Measurements from ENCODE around the gene DOCK9. TPM values are rescaled to one million over a fixed set of nuclear protein-coding genes. Genes with fewer than 3 reads are reported as not detected.

The DOCK9 gene
- total and polyA plus RNA-seq, 4 donors: 48.8 to 193 (median 133) TPM

DNA sequence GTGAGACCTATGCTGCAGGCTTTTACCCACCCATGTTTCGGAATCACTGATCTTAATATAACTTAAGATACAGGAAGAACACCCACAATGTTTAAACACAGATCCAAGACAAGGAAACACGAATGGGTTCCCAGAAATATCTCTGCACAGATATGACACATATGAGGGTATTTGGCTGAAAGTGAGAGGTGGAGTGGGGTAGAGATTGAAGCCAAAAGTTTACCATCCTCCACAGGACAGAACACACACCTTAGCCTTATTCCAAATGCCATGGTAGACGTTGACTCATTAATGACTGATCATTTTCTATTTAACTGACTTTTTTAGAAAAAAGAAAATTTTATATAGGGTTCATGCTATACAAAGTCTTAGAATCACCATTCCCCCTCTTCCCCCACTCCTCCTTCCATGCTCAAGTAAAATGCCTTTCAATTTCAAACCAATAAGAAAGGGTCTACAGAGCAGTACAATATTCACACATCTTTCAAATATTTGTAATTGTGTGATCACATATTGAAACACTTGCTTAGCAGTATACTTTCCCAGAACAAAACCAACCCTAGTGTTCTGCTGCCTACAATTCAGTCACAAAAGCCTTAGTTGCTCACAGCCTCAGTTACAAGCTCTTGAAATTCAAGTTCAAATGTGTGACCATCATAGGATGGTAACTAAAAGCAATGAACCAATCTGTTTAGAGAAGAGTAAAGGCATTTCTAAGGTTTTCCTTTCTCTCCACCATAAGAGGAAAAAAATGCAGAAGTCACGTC is 11.8 kb upstream of the DOCK9 start:
- Histone ChIP-seq H3K27me3 (ENCODE audit: control insufficient read depth in 3 of 3, insufficient read depth in 3 of 3, low read length in 2 of 3) (no peaks in the 10 kb centered on the region), H3K4me3 (no peak overlapping the region), H3K27ac (ENCODE audit: low read depth in 1 of 2, low read length in 1 of 2) (no peak overlapping the region), H3K9ac (ENCODE audit: insufficient read depth in 1 of 2, low read length in 2 of 2) (no peak overlapping the region), H3K4me1 (ENCODE audit: control insufficient read depth in 5 of 5, insufficient read depth in 5 of 5, low read length in 5 of 5) (peaks cover 0 to 4% (median 0%) of the 10 kb centered on the region in 5 donors), H3K36me3 (ENCODE audit: control insufficient read depth in 4 of 4, insufficient read depth in 4 of 4, low read length in 4 of 4) (no peaks in the 10 kb centered on the region), H3K9me3 (ENCODE audit: control insufficient read depth in 4 of 4, insufficient read depth in 3 of 4, low read length in 3 of 4) (no peaks in the 10 kb centered on the region)
- 73 to 86% methylated on average over 4 of the region's 4 CpGs for WGBS, 2 donors
- TF ChIP-seq CTCF (IDR thresholded peaks at IDR 0.05; ENCODE audit: control extremely low read depth, extremely low read depth): no peak
- no peak for ATAC-seq (ENCODE audit: insufficient read depth, low FRiP score)
- no peak for DNase-seq

DNA sequence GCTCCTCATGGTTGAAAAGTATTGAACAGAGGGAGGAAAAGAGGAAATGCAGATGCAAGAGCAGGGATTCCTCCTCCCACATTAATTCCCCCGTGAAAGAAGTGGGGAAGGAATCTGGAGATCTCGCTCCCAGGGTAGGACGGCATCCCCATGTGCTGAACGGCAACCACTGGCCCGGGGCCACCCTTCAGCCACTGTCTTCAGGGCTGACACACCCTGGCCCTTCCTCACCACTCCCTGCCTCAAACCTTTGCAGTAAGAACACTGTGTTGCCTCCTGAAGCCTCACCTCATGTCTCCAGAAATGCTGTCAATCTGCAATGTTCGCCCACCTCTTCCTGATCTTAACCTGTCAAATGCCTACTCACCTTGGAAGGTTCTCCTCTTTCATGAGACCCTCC is 10.9 kb upstream of the DOCK9 start:
- no peak for TF ChIP-seq CTCF (IDR thresholded peaks at IDR 0.05; ENCODE audit: control extremely low read depth, extremely low read depth)
- Histone ChIP-seq H3K9me3 (ENCODE audit: control insufficient read depth in 4 of 4, insufficient read depth in 3 of 4, low read length in 3 of 4) (no peaks in the 10 kb centered on the region), H3K4me3 (no peak overlapping the region), H3K4me1 (ENCODE audit: control insufficient read depth in 5 of 5, insufficient read depth in 5 of 5, low read length in 5 of 5) (peaks cover 0 to 4% (median 0%) of the 10 kb centered on the region in 5 donors), H3K27me3 (ENCODE audit: control insufficient read depth in 3 of 3, insufficient read depth in 3 of 3, low read length in 2 of 3) (no peaks in the 10 kb centered on the region), H3K36me3 (ENCODE audit: control insufficient read depth in 4 of 4, insufficient read depth in 4 of 4, low read length in 4 of 4) (no peaks in the 10 kb centered on the region), H3K9ac (ENCODE audit: insufficient read depth in 1 of 2, low read length in 2 of 2) (no peak overlapping the region), H3K27ac (ENCODE audit: low read depth in 1 of 2, low read length in 1 of 2) (no peak overlapping the region)
- WGBS, 2 donors: 67 to 71% methylated on average over 6 of the region's 6 CpGs
- no peak for DNase-seq
- ATAC-seq (ENCODE audit: insufficient read depth, low FRiP score): no peak

DNA sequence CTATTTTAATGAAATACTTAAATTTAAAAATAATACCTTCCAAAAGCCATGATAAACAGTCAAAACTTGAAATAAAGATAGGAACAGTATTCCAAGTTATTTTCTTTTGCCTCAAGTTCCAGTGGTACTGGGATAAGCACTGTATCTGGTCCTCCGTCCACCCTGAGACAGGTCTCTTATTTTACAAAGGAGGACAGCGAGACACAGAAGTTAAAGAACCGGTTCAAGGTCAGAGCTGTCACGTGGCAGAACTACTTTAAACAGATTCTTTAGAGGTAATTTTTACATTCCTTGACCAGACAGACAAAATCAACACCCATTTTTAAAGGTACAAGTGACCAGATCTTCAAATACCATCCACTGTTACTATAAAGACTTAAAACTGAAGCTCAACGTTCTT is 10.4 kb upstream of the DOCK9 start:
- no peaks in the 10 kb centered on the region for H3K9me3 ChIP-seq (ENCODE audit: control insufficient read depth in 4 of 4, insufficient read depth in 3 of 4, low read length in 3 of 4)
- no peak overlapping the region for H3K27ac ChIP-seq (ENCODE audit: low read depth in 1 of 2, low read length in 1 of 2)
- WGBS, 2 donors: 55 to 68% methylated on average over 5 of the region's 5 CpGs
- DNase-seq: no peak
- H3K36me3 ChIP-seq (ENCODE audit: control insufficient read depth in 4 of 4, insufficient read depth in 4 of 4, low read length in 4 of 4): no peaks in the 10 kb centered on the region
- H3K9ac ChIP-seq (ENCODE audit: insufficient read depth in 1 of 2, low read length in 2 of 2): no peak overlapping the region
- H3K27me3 ChIP-seq (ENCODE audit: control insufficient read depth in 3 of 3, insufficient read depth in 3 of 3, low read length in 2 of 3): no peaks in the 10 kb centered on the region
- H3K4me3 ChIP-seq: no peak overlapping the region
- ATAC-seq (ENCODE audit: insufficient read depth, low FRiP score): no peak
- peaks cover 0 to 4% (median 0%) of the 10 kb centered on the region in 5 donors for H3K4me1 ChIP-seq (ENCODE audit: control insufficient read depth in 5 of 5, insufficient read depth in 5 of 5, low read length in 5 of 5)
- no peak for TF ChIP-seq CTCF (IDR thresholded peaks at IDR 0.05; ENCODE audit: control extremely low read depth, extremely low read depth)

Measured in lung (tissue), 12 donors.